ENCODE results near the gene SPAG17. TPM values are rescaled to one million over a fixed set of nuclear protein-coding genes. Genes with fewer than 3 reads are reported as not detected.

The SPAG17 gene
- total and polyA plus RNA-seq, 2 of the 13 experiments (the other 11 are each of a cell fraction or from before 2014, with no cell fraction given) = not detected

GRCh38 chr1:118143121-118143520 is 41.9 kb downstream of the SPAG17 start (continued):
- TF ChIP-seq RARG (CRISPR knock-in tag; IDR thresholded peaks at IDR 0.05; ENCODE audit: low read depth) (no peak), PHF5A (CRISPR knock-in tag; IDR thresholded peaks at IDR 0.05; ENCODE audit: low read depth, unreplicated experiment) (no peak), ZBTB2 (CRISPR knock-in tag; IDR thresholded peaks at IDR 0.05; ENCODE audit: low read depth) (no peak), HDAC6 (IDR thresholded peaks at IDR 0.05; ENCODE audit: low read depth, low read length) (no peak), HOMEZ (CRISPR knock-in tag; IDR thresholded peaks at IDR 0.05; ENCODE audit: low read depth) (no peak), ZNF772 (CRISPR knock-in tag; IDR thresholded peaks at IDR 0.05) (no peak), MNT (IDR thresholded peaks at IDR 0.05) (no peak), ERF (CRISPR knock-in tag; IDR thresholded peaks at IDR 0.05) (no peak)

- FAIRE-seq = no peak
- no peaks in the 10 kb centered on the region for H4K20me1 ChIP-seq (ENCODE audit: insufficient read depth, low read length)
- H3K27ac ChIP-seq (ENCODE audit: extremely low read length, insufficient read depth, low read length) = no peak overlapping the region
- H3K4me3 ChIP-seq (replicated peaks in 1 of 3; ENCODE audit: insufficient read depth in 1 of 3, low read depth in 2 of 3, low read length in 3 of 3) = no peak overlapping the region
- no TSS peak for BruUV-seq (replicated peaks)
- 0% methylated on average over 3 of the region's 3 CpGs for WGBS (ENCODE audit: low lambda C conversion rate)
- no peaks in the 10 kb centered on the region; a peak in 1 of 5 replicates for H3K27me3 ChIP-seq (ENCODE audit: control insufficient read depth in 1 of 2, insufficient read depth in 2 of 2, low read length in 2 of 2)
- ChIA-PET POLR2A (no interaction called here), CTCF (ENCODE audit: low intra/inter-chr PET ratio, low total read pairs) (no interaction called here)
- no peaks in the 10 kb centered on the region for H3K4me1 ChIP-seq (ENCODE audit: insufficient read depth, low read length)
- no peaks in the 10 kb centered on the region for H3K36me3 ChIP-seq (replicated peaks in 1 of 2; ENCODE audit: control insufficient read depth in 1 of 2, insufficient read depth in 2 of 2, low read length in 2 of 2)
- intact Hi-C loops (cut with micrococcal nuclease; ENCODE audit: unreplicated experiment) = no loop called here
- H3K4me2 ChIP-seq (ENCODE audit: low read depth, low read length) = no peak overlapping the region
- no peak for DNase-seq (ENCODE audit: low spot score)
- H3K9me3 ChIP-seq (ENCODE audit: low read length) = no peaks in the 10 kb centered on the region
- H3K79me2 ChIP-seq (ENCODE audit: insufficient read depth, low read length) = no peaks in the 10 kb centered on the region
- no peak for ATAC-seq
- in situ Hi-C loops (cut with HindIII; ENCODE audit: extremely low pct_ligation_motif_present, low pct_unique_long_range_greater_than_20kb) = no loop called here
- H2AFZ ChIP-seq (ENCODE audit: low read length) = no peak overlapping the region
- H3K9ac ChIP-seq (ENCODE audit: insufficient read depth, low read depth, low read length) = no peak overlapping the region
- TF ChIP-seq LRRFIP1 (CRISPR knock-in tag; conservative IDR thresholded peaks at IDR 0.05) = no peak
- no peak for TF ChIP-seq THRA (CRISPR knock-in tag; IDR thresholded peaks at IDR 0.05; ENCODE audit: borderline replicate concordance)
- no peak for TF ChIP-seq CENPT (CRISPR knock-in tag; IDR thresholded peaks at IDR 0.05; ENCODE audit: low read depth)
- no peak for TF ChIP-seq ZNF354B (CRISPR knock-in tag; IDR thresholded peaks at IDR 0.05)
These were observed 42.5 kb downstream of the SPAG17 start for GRCh38 chr1:118142546-118142945.
